Mesodermal cell (in vitro differentiated cells): ENCODE results near the gene PARS2.
A peak's percentile ranks its signal among the peaks of the same experiment; 100 is the strongest.

ENCODE experiments used
- H3K27ac ChIP-seq: 2 replicates; pipeline ENCODE4 v1.7.0; 2013; ENCODE audit warnings: mild to moderate bottlenecking, low read depth, low read length, moderate library complexity; ENCODE audit not compliant: severe bottlenecking
- H3K36me3 ChIP-seq: 2 replicates; pipeline ENCODE4 v1.7.1; 2013; ENCODE audit warnings: mild to moderate bottlenecking, low read length, moderate library complexity; ENCODE audit not compliant: control insufficient read depth, insufficient read depth
- H3K4me1 ChIP-seq: one replicate; pipeline ENCODE4 v1.7.1; 2013; ENCODE audit warnings: mild to moderate bottlenecking, low read length; ENCODE audit not compliant: insufficient read depth, control insufficient read depth, poor library complexity, severe bottlenecking
- H3K4me3 ChIP-seq: 2 replicates; pipeline ENCODE4 v1.7.0; 2013; ENCODE audit warnings: low read length, control low read depth, mild to moderate bottlenecking; ENCODE audit not compliant: insufficient read depth, poor library complexity, severe bottlenecking; ENCODE audit errors: extremely low read depth
- H3K9me3 ChIP-seq: 2 replicates; pipeline ENCODE4 v1.7.1; 2013; ENCODE audit warnings: mild to moderate bottlenecking, low read length, moderate library complexity; ENCODE audit not compliant: control insufficient read depth
- WGBS, 2 experiments: methylation state at CpG; one replicate each; pipeline ENCODE4 v1.1.5; 2013; ENCODE audit warnings: missing lambda C conversion rate in 2 of 2; ENCODE audit not compliant: insufficient coverage in 2 of 2; 5-methylcytosine and 5-hydroxymethylcytosine counted together

Gene PARS2

GRCh38 chr1:54723985-54724384 lies 40.3 kb downstream of the PARS2 start:
- H3K4me3 ChIP-seq = no peak overlapping the region
- peaks cover 90% of the 10 kb centered on the region for H3K36me3 ChIP-seq
- H3K27ac ChIP-seq = no peak overlapping the region
- H3K9me3 ChIP-seq = peaks cover 10% of the 10 kb centered on the region
- H3K4me1 ChIP-seq = no peaks in the 10 kb centered on the region

- Histone ChIP-seq H3K36me3 (peaks cover 87% of the 10 kb centered on the region), H3K4me1 (no peaks in the 10 kb centered on the region), H3K4me3 (no peak overlapping the region), H3K9me3 (peaks cover 10% of the 10 kb centered on the region), H3K27ac (no peak overlapping the region)
These were observed 42.6 kb downstream of the PARS2 start for GRCh38 chr1:54721719-54722118.

- WGBS, 2 experiments = 100% methylated on average over 1 of the region's 8 CpGs; no CpG with 5 or more reads in 1 of the 2 experiments
- H3K27ac ChIP-seq = no peak overlapping the region
- peaks cover 36% of the 10 kb centered on the region for H3K36me3 ChIP-seq
- H3K4me3 ChIP-seq = peak overlapping the region; percentile 89
- no peaks in the 10 kb centered on the region for H3K9me3 ChIP-seq
- no peaks in the 10 kb centered on the region for H3K4me1 ChIP-seq
These were observed 47.9 kb downstream of the PARS2 start for GRCh38 chr1:54716299-54717047.

- H3K36me3 ChIP-seq = peaks cover 29% of the 10 kb centered on the region
- no peak within 1 kb of the TSS for H3K27ac ChIP-seq
- no peaks in the 10 kb centered on the region for H3K9me3 ChIP-seq
- no peaks in the 10 kb centered on the region for H3K4me1 ChIP-seq
- H3K4me3 ChIP-seq = peak within 1 kb of the TSS; percentile 89
- 1 to 7% methylated on average over 42 to 45 of the region's 51 CpGs for WGBS, 2 experiments
These were observed 48.6 kb downstream of the PARS2 start, which contains the start of gene TTC4 for GRCh38 chr1:54715493-54716298. Gene TTC4, plus strand, starts transcription at chr1:54715861. Its CDS starts 48 bp downstream, at chr1:54715909.

GRCh38 chr1:54714881-54715492 lies 49.3 kb downstream of the PARS2 start:
- WGBS, 2 experiments = 92 to 96% methylated on average over 6 to 7 of the region's 7 CpGs
- H3K27ac ChIP-seq = no peak overlapping the region
- no peaks in the 10 kb centered on the region for H3K9me3 ChIP-seq
- H3K36me3 ChIP-seq = peaks cover 28% of the 10 kb centered on the region
- H3K4me1 ChIP-seq = no peaks in the 10 kb centered on the region
- peak overlapping the region; percentile 89 for H3K4me3 ChIP-seq

GRCh38 chr1:54711536-54711935 lies 52.8 kb downstream of the PARS2 start:
- Histone ChIP-seq H3K4me3 (no peak overlapping the region), H3K36me3 (no peaks in the 10 kb centered on the region), H3K4me1 (no peaks in the 10 kb centered on the region), H3K27ac (no peak overlapping the region), H3K9me3 (no peaks in the 10 kb centered on the region)
- WGBS, 2 experiments = 90 to 93% methylated on average over 7 of the region's 10 CpGs

GRCh38 chr1:54710841-54711240 lies 53.5 kb downstream of the PARS2 start:
- no peak overlapping the region for H3K4me3 ChIP-seq
- no peaks in the 10 kb centered on the region for H3K9me3 ChIP-seq
- WGBS, 2 experiments = 91 to 95% methylated on average over 4 to 5 of the region's 6 CpGs
- no peaks in the 10 kb centered on the region for H3K4me1 ChIP-seq
- H3K27ac ChIP-seq = no peak overlapping the region
- no peaks in the 10 kb centered on the region for H3K36me3 ChIP-seq

- no peaks in the 10 kb centered on the region for H3K36me3 ChIP-seq
- 86% methylated on average over 1 of the region's 3 CpGs; no CpG with 5 or more reads in 1 of the 2 experiments for WGBS, 2 experiments
- H3K9me3 ChIP-seq = no peaks in the 10 kb centered on the region
- no peaks in the 10 kb centered on the region for H3K4me1 ChIP-seq
- no peak overlapping the region for H3K4me3 ChIP-seq
- H3K27ac ChIP-seq = no peak overlapping the region
These were observed 53.9 kb downstream of the PARS2 start for GRCh38 chr1:54710434-54710833.

- WGBS, 2 experiments = 83% methylated on average over 8 of the region's 8 CpGs
- Histone ChIP-seq H3K4me3 (no peak overlapping the region), H3K36me3 (no peaks in the 10 kb centered on the region), H3K4me1 (no peaks in the 10 kb centered on the region), H3K9me3 (no peaks in the 10 kb centered on the region), H3K27ac (no peak overlapping the region)
These were observed 54.6 kb downstream of the PARS2 start for GRCh38 chr1:54709547-54710292.

- no peak overlapping the region for H3K4me3 ChIP-seq
- no peaks in the 10 kb centered on the region for H3K36me3 ChIP-seq
These were observed 55.9 kb downstream of the PARS2 start for GRCh38 chr1:54708385-54708784.

More at GRCh38 chr1:54708385-54708784, 55.9 kb downstream of the PARS2 start:
- H3K9me3 ChIP-seq = no peaks in the 10 kb centered on the region
- no peaks in the 10 kb centered on the region for H3K4me1 ChIP-seq
- H3K27ac ChIP-seq = no peak overlapping the region
